Measurements from ENCODE around the gene PRND. TPM values are rescaled to one million over a fixed set of nuclear protein-coding genes. Genes with fewer than 3 reads are reported as not detected.

PRND gene
- total RNA-seq, 1 donor = not detected

GRCh38 chr20:4775322-4776078 lies 53.8 kb downstream of the PRND start:
- DNase-seq (ENCODE audit: low read depth in 2 of 3, low spot score in 2 of 3) = no peak

DNA sequence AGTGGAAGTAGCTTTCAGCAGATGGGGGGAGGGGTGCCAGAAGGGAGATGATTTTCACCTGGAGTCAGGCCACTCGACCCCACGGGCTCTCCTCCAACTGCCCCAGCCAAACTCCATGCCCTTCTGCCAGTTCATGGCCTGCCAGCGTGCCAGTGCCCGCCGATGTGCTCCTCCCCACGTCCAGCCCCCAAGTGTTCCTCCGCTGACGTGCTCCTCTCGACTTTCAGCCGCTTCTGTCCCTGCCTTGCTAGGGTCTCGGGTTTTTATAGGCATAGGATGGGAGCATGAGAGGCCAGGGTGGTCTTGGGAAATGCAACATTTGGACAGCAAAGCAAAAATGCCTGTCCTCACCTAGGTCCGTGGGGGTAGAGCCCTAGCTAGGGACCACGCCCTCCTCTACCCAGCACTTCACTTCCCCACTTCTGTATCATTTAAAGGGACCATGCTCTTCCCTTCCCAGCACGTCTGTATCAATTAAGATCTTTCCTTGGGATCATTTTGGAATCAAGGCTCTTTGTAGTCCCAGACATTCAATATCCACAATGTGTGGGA lies 54.4 kb downstream of the PRND start:
- no peak for DNase-seq (ENCODE audit: low read depth in 2 of 3, low spot score in 2 of 3)

Other genes starting within 250 kb of the PRND start
- gene PRNP, start 35.5 kb upstream of the PRND start, total RNA-seq = 91.6 TPM
- gene RASSF2, start 101.7 kb downstream of the PRND start, total RNA-seq = 24.0 TPM